HCT116 (cell line): ENCODE data around the gene PSMC3IP. TPM values are rescaled to one million over a fixed set of nuclear protein-coding genes. Genes with fewer than 3 reads are reported as not detected.
A peak's percentile ranks its signal among the peaks of the same experiment; 100 is the strongest.

ENCODE experiments used
- ATAC-seq: fragments of 200-7000 bp; cut with Tn5 transposase; 2 replicates; pipeline ENCODE4 v1.9.1; 2020; ENCODE audit warnings: mild to moderate bottlenecking, moderate library complexity
- BruUV-seq: library from RNA; stranded (reverse); fragments of 400-500 nt; replicated peaks from 2 replicates; lab custom pipeline; 2021; lab: Mats Ljungman, UMichigan
- CTCF ChIA-PET: fragments of 300-600 bp; sonication (Branson Sonifier 250); formaldehyde crosslinking; loops from one replicate; lab custom pipeline; 2021; ENCODE audit warnings: antibody characterized with exemption; lab: Charles Lee
- POLR2A ChIA-PET: fragments of 300-600, 350-600 bp; sonication (Branson Sonifier 250); formaldehyde crosslinking; loops from one replicate; lab custom pipeline; 2021; ENCODE audit warnings: antibody characterized with exemption; lab: Charles Lee
- RAD21 ChIA-PET, 2 experiments: fragments of 300-600 bp; sonication (Branson Sonifier 250); formaldehyde crosslinking; loops; one replicate each; lab custom pipeline; 2023; ENCODE audit warnings: low total read pairs in 2 of 2; ENCODE audit not compliant: uncharacterized antibody in 2 of 2, unreplicated experiment in 2 of 2, low non-redundant PET in 1 of 2; lab: Charles Lee
- DNase-seq: peaks from one replicate; pipeline ENCODE4 v3.0.0-alpha.2; 2010; ENCODE audit warnings: low read depth, low spot score
- H2AFZ ChIP-seq: fragments of 200-600 bp; shearing (Covaris generic), sonication (generic); 2 replicates; pipeline ENCODE4 v1.6.1; 2017; ENCODE audit warnings: low read depth, mixed run types, mixed read lengths, antibody characterized with exemption, low read length; ENCODE audit not compliant: poor library complexity, severe bottlenecking
- H3K27ac ChIP-seq: 2 replicates; pipeline ENCODE4 v1.5.1; 2012; ENCODE audit warnings: low read depth, low read length
- H3K27me3 ChIP-seq: fragments of 200-600 bp; sonication (generic); 2 replicates; pipeline ENCODE4 v1.6.1; 2016; ENCODE audit warnings: mixed run types, low read length, mixed read lengths; ENCODE audit not compliant: insufficient read depth
- H3K36me3 ChIP-seq, 2 experiments: fragments of 200-500 bp in 1 of 2; fragments of 200-600 bp in 1 of 2; sonication (Bioruptor generic) in 1 of 2; sonication (generic) in 1 of 2; 2 replicates each; pipeline versions ENCODE4 v1.5.1 to v1.6.1; 2014 to 2016; ENCODE audit warnings: low read length in 2 of 2, inconsistent platforms in 1 of 2, mixed read lengths in 1 of 2, mixed run types in 1 of 2; ENCODE audit not compliant: insufficient read depth in 2 of 2, control insufficient read depth in 1 of 2
- H3K4me1 ChIP-seq, 2 experiments: fragments of 200-600 bp in 1 of 2; sonication (generic) in 1 of 2; 2 replicates each; pipeline versions ENCODE4 v1.5.1 to v1.6.1; 2012 to 2017; ENCODE audit warnings: low read length in 2 of 2, inconsistent platforms in 1 of 2, mild to moderate bottlenecking in 1 of 2, mixed read lengths in 1 of 2, mixed run types in 1 of 2, moderate library complexity in 1 of 2; ENCODE audit not compliant: insufficient read depth in 2 of 2, control insufficient read depth in 1 of 2
- H3K4me2 ChIP-seq: fragments of 200-600 bp; sonication (generic); 2 replicates; pipeline ENCODE4 v1.6.1; 2017; ENCODE audit warnings: mixed run types, low read length, mixed read lengths
- H3K4me3 ChIP-seq, 2 experiments: fragments of 200-600 bp in 1 of 2; sonication (generic) in 1 of 2; replicated peaks in 1 of 2; 2 replicates each; pipeline ENCODE4 v1.5.1; 2011 to 2016; ENCODE audit warnings: low read length in 2 of 2, control low read depth in 1 of 2, low read depth in 1 of 2, mild to moderate bottlenecking in 1 of 2, mixed read lengths in 1 of 2, mixed run types in 1 of 2
- H3K79me2 ChIP-seq: fragments of 200-600 bp; sonication (generic); 2 replicates; pipeline ENCODE4 v1.6.1; 2017; ENCODE audit warnings: mild to moderate bottlenecking, mixed run types, low read length, moderate library complexity, mixed read lengths; ENCODE audit not compliant: insufficient read depth
- H3K9ac ChIP-seq: fragments of 200-600 bp; sonication (generic); 2 replicates; pipeline ENCODE4 v1.6.1; 2016; ENCODE audit warnings: low read length, mixed read lengths
- H3K9me2 ChIP-seq: fragments of 200-600 bp; sonication (generic), shearing (Covaris generic); 2 replicates; pipeline ENCODE4 v1.6.1; 2017; ENCODE audit warnings: mixed run types, mild to moderate bottlenecking, moderate library complexity; ENCODE audit not compliant: insufficient read depth
- H3K9me3 ChIP-seq, 2 experiments: fragments of 200-500 bp in 1 of 2; fragments of 200-600 bp in 1 of 2; sonication (Bioruptor generic) in 1 of 2; sonication (generic) in 1 of 2; 2 replicates each; pipeline ENCODE4 v1.6.1; 2014 to 2017; ENCODE audit warnings: low read length in 2 of 2, mixed read lengths in 2 of 2, inconsistent platforms in 1 of 2, low read depth in 1 of 2, mild to moderate bottlenecking in 1 of 2, mixed run types in 1 of 2, moderate library complexity in 1 of 2; ENCODE audit not compliant: control insufficient read depth in 1 of 2, insufficient read depth in 1 of 2
- H4K20me1 ChIP-seq: fragments of 200-600 bp; sonication (generic), shearing (Covaris generic); 2 replicates; pipeline ENCODE4 v1.6.1; 2017; ENCODE audit warnings: mixed run types, mild to moderate bottlenecking, moderate library complexity; ENCODE audit not compliant: insufficient read depth
- CTCF ChIP-seq, 3 experiments: fragments of 200-600 bp in 1 of 3; sonication (generic) in 1 of 3; IDR thresholded peaks in 2 of 3; conservative IDR thresholded peaks in 1 of 3; 2 replicates each; pipeline ENCODE4 v1.5.1; 2012 to 2017; ENCODE audit warnings: low read depth in 2 of 3, low read length in 2 of 3, antibody characterized with exemption in 1 of 3, borderline replicate concordance in 1 of 3, control low read depth in 1 of 3, mild to moderate bottlenecking in 1 of 3, mixed read lengths in 1 of 3, mixed run types in 1 of 3, moderate library complexity in 1 of 3; ENCODE audit not compliant: insufficient read depth in 1 of 3
- ELF1 ChIP-seq: IDR thresholded peaks from 2 replicates; pipeline ENCODE4 v1.6.1; 2012; ENCODE audit warnings: low read depth, borderline replicate concordance
- EZH2 ChIP-seq: fragments of 200-600 bp; sonication (generic); IDR thresholded peaks from 2 replicates; pipeline ENCODE4 v1.6.1; 2017; ENCODE audit warnings: antibody characterized with exemption, mixed run types
- FOSL1 ChIP-seq: IDR thresholded peaks from 2 replicates; pipeline ENCODE4 v1.6.1; 2012; ENCODE audit warnings: low read depth
- JUND ChIP-seq: IDR thresholded peaks from 2 replicates; pipeline ENCODE4 v1.6.1; 2012
- MAX ChIP-seq: IDR thresholded peaks from 2 replicates; pipeline ENCODE4 v1.6.1; 2012
- POLR2A ChIP-seq: IDR thresholded peaks from 2 replicates; pipeline ENCODE4 v1.7.0; 2011; ENCODE audit warnings: borderline replicate concordance; ENCODE audit not compliant: insufficient read depth, insufficient read length; ENCODE audit errors: extremely low read depth
- SP1 ChIP-seq: IDR thresholded peaks from 2 replicates; pipeline ENCODE4 v1.6.1; 2012; ENCODE audit warnings: low read depth
- TCF7L2 ChIP-seq: IDR thresholded peaks from 2 replicates; pipeline ENCODE4 v1.7.0; 2011; ENCODE audit warnings: borderline replicate concordance, inconsistent platforms; ENCODE audit not compliant: insufficient read depth, insufficient read length; ENCODE audit errors: extremely low read depth
- intact Hi-C: fragments of 100-400 bp; cut with micrococcal nuclease; formaldehyde crosslinking; loops from 2 replicates; pipeline ENCODE4 v1.10.0; 2022
- total RNA-seq: library from RNA; stranded (reverse); gene quantifications from one replicate; pipeline ENCODE4 v1.2.1, GENCODE V29; 2021; ENCODE audit not compliant: unreplicated experiment

PSMC3IP gene
- total RNA-seq, 1 experiment from 2014 or later = 24.3 TPM

GRCh38 chr17:42577140-42577531 lies 393 bp downstream of the PSMC3IP start:
- no peak overlapping the region for H2AFZ ChIP-seq
- peaks cover 22 to 38% of the 10 kb centered on the region in 2 experiments for H3K36me3 ChIP-seq
- peak; percentile 41 for ATAC-seq
- no peaks in the 10 kb centered on the region for H4K20me1 ChIP-seq
- intact Hi-C loops = no loop called here
- peaks cover 10 to 15% of the 10 kb centered on the region in 2 experiments for H3K4me1 ChIP-seq
- H3K9me3 ChIP-seq = no peaks in the 10 kb centered on the region
- peaks cover 57% of the 10 kb centered on the region for H3K79me2 ChIP-seq
- CTCF ChIA-PET = interaction anchor here (1.2 to 4.4 kb wide), 10 partner anchors 7 to 421 kb away, joined by 3 to 136 read pairs (median 6); partner anchors contain the start of genes CNTNAP1, MLX, PLEKHH3 and RPL27
- RAD21 ChIA-PET = interaction anchor here in 1 of 2 experiments (2.6 kb wide), 1 partner anchor 103 kb away, joined by 25 read pairs; the partner anchor contains the start of gene CCR10
- peak overlapping the region; percentile 99 for H3K9ac ChIP-seq
- POLR2A ChIA-PET = interaction anchor here (1.4 to 2.0 kb wide), 3 partner anchors 10 to 196 kb away, joined by 5 to 13 read pairs (median 7); partner anchors contain the start of genes CCR10 and VPS25
- BruUV-seq = TSS peak; percentile 67
- no peaks in the 10 kb centered on the region for H3K27me3 ChIP-seq
- H3K27ac ChIP-seq = peak overlapping the region; percentile 95
- H3K9me2 ChIP-seq = no peaks in the 10 kb centered on the region
- DNase-seq = no peak
- TF ChIP-seq MAX = peak; percentile 43; the same call in 1 of the 2 replicates
- TF ChIP-seq POLR2A = no peak
- no peak for TF ChIP-seq JUND
- TF ChIP-seq ELF1 = no peak
- TF ChIP-seq SP1 = no peak
- no peak for TF ChIP-seq EZH2
- TF ChIP-seq CTCF (IDR thresholded peaks at IDR 0.05 in 2 of 3, conservative IDR thresholded peaks at IDR 0.05 in 1 of 3; ENCODE audit: borderline replicate concordance in 1 of 3, insufficient read depth in 1 of 3, low read depth in 2 of 3, low read length in 2 of 3) = no peak
- TF ChIP-seq FOSL1 = no peak
- peak; percentile 31 for TF ChIP-seq TCF7L2
- peak overlapping the region; percentile 72 to 99 for H3K4me3 ChIP-seq
- H3K4me2 ChIP-seq = peak overlapping the region; percentile 94
